Measurements from ENCODE around the gene SPATA1. TPM values are rescaled to one million over a fixed set of nuclear protein-coding genes. Genes with fewer than 3 reads are reported as not detected.
A peak's percentile ranks its signal among the peaks of the same experiment; 100 is the strongest.

Gene SPATA1
- total and polyA plus RNA-seq, 5 donors from 2014 or later: 0.21 to 2.4 TPM; not detected in 3

DNA sequence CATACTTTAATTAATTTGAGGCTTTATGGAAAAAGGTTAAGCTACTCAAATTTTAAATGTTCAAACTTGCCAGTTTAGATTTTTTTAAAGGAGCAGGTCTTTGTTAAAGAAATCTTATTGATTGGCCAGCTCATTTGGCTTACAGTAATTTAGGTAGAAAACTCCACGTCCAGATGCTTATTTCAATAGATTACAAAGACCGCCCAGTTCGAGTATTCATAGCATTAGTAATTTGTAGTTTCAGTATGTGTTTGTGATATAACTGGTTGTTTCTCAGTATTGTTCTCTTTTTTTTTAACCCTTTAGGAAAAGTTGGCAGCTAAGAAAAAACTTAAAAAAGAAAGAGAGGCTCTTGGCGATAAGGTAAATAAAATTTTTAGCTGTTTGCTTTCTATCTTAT is 25.5 kb upstream of the SPATA1 start:
- peaks cover 10% of the 10 kb centered on the region for H3K27me3 ChIP-seq (ENCODE audit: control insufficient read depth, insufficient read depth, low read length)
- H3K27ac ChIP-seq (ENCODE audit: insufficient read depth, low read length, poor library complexity, severe bottlenecking): no peak overlapping the region
- peaks cover 35% of the 10 kb centered on the region for H3K36me3 ChIP-seq (ENCODE audit: control insufficient read depth, insufficient read depth, low read length)
- Mint-ChIP-seq H3K9me3 (peaks cover 4 to 13% (median 6%) of the 10 kb centered on the region in 7 donors), H3K4me1 (peaks cover 33 to 58% (median 45%) of the 10 kb centered on the region in 4 donors), H3K27ac (peak overlapping the region in 1 of 3 donors; percentile 43), H3K27me3 (peaks cover 27% of the 10 kb centered on the region), H3K4me3 (peak overlapping the region; percentile 76 to 100 (median 97)), H3K36me3 (peaks cover 34% of the 10 kb centered on the region)
- peaks cover 0 to 4% of the 10 kb centered on the region in 2 experiments for H3K9me3 ChIP-seq (ENCODE audit: control insufficient read depth in 2 of 2, low read length in 2 of 2)
- DNase-seq: no peak
- peaks cover 27% of the 10 kb centered on the region for H3K4me1 ChIP-seq (ENCODE audit: control insufficient read depth, insufficient read depth, low read length, poor library complexity, severe bottlenecking)
- ATAC-seq (ENCODE audit: low read depth in 2 of 2): no peak
- H3K4me3 ChIP-seq (ENCODE audit: low read depth, low read length): peak overlapping the region; percentile 89

DNA sequence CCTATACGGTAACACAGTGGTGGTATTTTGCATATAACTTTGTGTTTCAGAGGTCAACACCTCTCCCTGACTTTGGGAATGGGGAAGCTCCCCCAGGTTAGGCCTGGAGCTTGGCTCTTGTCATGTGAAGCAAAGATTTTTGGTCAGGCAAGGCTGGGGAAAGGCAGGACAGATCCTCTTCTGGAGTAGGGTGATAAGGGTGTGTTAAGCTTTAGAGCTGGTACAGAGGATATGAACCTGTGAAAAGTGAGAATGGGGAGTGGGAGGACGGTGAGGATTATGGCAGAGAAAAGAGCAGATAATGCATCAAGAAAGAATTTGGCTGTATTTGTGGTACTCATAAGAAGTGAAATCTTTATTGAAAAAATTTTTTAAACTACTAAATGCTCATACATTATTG is 24.9 kb upstream of the SPATA1 start:
- Histone ChIP-seq H3K27ac (ENCODE audit: insufficient read depth, low read length, poor library complexity, severe bottlenecking) (no peak overlapping the region), H3K4me1 (ENCODE audit: control insufficient read depth, insufficient read depth, low read length, poor library complexity, severe bottlenecking) (peaks cover 27% of the 10 kb centered on the region), H3K4me3 (ENCODE audit: low read depth, low read length) (peak overlapping the region; percentile 89), H3K27me3 (ENCODE audit: control insufficient read depth, insufficient read depth, low read length) (peaks cover 9% of the 10 kb centered on the region), H3K36me3 (ENCODE audit: control insufficient read depth, insufficient read depth, low read length) (peaks cover 39% of the 10 kb centered on the region), H3K9me3 (ENCODE audit: control insufficient read depth in 2 of 2, low read length in 2 of 2) (peaks cover 0 to 4% of the 10 kb centered on the region in 2 experiments)
- ATAC-seq (ENCODE audit: low read depth in 2 of 2): no peak
- Mint-ChIP-seq H3K36me3 (peaks cover 39% of the 10 kb centered on the region), H3K27me3 (peaks cover 22% of the 10 kb centered on the region), H3K4me3 (peak overlapping the region; percentile 51 to 97 (median 68)), H3K9me3 (peaks cover 4 to 13% (median 6%) of the 10 kb centered on the region in 7 donors), H3K27ac (peak overlapping the region in 1 of 3 donors; percentile 63), H3K4me1 (peaks cover 39 to 65% (median 51%) of the 10 kb centered on the region in 4 donors)
- no peak for DNase-seq

DNA sequence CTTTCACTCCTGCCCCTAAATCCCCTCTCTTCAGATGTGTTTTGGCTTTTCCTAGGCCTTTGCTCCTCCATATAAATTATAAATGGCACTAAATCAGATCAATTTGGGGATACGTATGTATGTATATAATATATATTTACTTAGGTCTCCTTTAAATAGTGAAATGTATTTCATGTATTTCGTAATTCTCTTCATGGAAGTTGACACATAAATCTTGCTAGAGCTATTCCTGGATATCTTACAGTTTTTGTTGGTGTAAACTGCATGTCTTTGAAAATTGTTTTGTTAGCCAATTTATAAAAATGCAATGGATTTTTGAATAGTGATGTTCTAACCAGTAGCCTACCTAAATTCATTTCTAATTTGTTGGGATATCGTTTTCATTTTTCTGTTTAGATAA is 18.1 kb upstream of the SPATA1 start:
- Histone ChIP-seq H3K4me3 (ENCODE audit: low read depth, low read length) (no peak overlapping the region), H3K27ac (ENCODE audit: insufficient read depth, low read length, poor library complexity, severe bottlenecking) (no peak overlapping the region), H3K4me1 (ENCODE audit: control insufficient read depth, insufficient read depth, low read length, poor library complexity, severe bottlenecking) (no peaks in the 10 kb centered on the region), H3K36me3 (ENCODE audit: control insufficient read depth, insufficient read depth, low read length) (peaks cover 76% of the 10 kb centered on the region), H3K27me3 (ENCODE audit: control insufficient read depth, insufficient read depth, low read length) (no peaks in the 10 kb centered on the region), H3K9me3 (ENCODE audit: control insufficient read depth in 2 of 2, low read length in 2 of 2) (no peaks in the 10 kb centered on the region)
- Mint-ChIP-seq H3K9me3 (peaks cover 0 to 4% (median 0%) of the 10 kb centered on the region in 7 donors), H3K4me3 (no peak overlapping the region), H3K27ac (no peak overlapping the region), H3K4me1 (peaks cover 34 to 52% (median 45%) of the 10 kb centered on the region in 4 donors), H3K36me3 (peaks cover 48% of the 10 kb centered on the region), H3K27me3 (no peaks in the 10 kb centered on the region)
- DNase-seq (no peak), ATAC-seq (ENCODE audit: low read depth in 2 of 2) (no peak)

DNA sequence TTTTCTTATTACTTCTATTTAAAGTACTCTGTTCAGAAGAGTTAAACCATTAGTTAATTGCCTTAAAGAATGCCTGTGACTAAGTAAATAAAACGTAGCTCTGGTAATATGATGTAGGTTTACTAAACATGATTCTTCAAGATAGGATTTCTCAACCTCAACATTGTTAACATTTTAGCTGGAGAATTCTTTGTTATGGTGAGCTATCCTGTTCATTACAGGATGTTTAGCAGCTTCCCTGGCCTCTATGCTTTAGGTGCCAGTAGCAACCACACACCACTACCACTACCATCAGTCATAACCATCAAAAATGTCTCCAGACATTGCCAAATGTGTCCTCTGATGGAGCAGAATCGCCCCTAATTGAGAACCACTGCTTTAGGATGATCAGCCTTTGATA is 16.4 kb upstream of the SPATA1 start:
- peak overlapping the region in 1 of 3 donors; percentile 38 for H3K27ac Mint-ChIP-seq
- H3K36me3 Mint-ChIP-seq: peaks cover 48% of the 10 kb centered on the region

DNA sequence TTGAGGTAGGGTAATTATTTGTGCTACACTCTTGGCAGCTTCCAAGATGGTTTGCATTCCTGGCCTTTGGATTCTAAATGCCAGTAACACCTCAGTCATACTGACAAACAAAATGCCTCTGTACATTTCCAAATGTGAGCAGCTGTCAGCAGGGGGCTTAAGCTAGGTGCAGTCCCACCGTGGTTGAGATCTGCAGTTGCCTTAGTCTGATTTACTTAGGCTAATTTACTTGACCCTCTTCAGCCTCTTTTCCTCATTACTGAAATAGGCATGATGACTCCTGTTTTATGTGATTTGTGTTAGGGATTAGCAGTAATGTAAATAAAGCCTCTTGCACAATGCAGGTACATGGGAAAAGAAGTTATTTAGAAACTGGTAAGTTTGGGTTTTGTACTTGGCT is 13.5 kb upstream of the SPATA1 start:
- no peaks in the 10 kb centered on the region for H3K9me3 Mint-ChIP-seq
- H3K36me3 Mint-ChIP-seq: peaks cover 52% of the 10 kb centered on the region
- no peak overlapping the region for H3K4me3 Mint-ChIP-seq
- ATAC-seq (ENCODE audit: low read depth in 2 of 2) (no peak), DNase-seq (no peak)
- peaks cover 16 to 20% (median 19%) of the 10 kb centered on the region in 4 donors for H3K4me1 Mint-ChIP-seq
- H3K4me3 ChIP-seq (ENCODE audit: low read depth, low read length): no peak overlapping the region
- H3K36me3 ChIP-seq (ENCODE audit: control insufficient read depth, insufficient read depth, low read length): peaks cover 88% of the 10 kb centered on the region
- H3K27ac Mint-ChIP-seq: no peak overlapping the region
- H3K27me3 Mint-ChIP-seq: no peaks in the 10 kb centered on the region
- H3K9me3 ChIP-seq (ENCODE audit: control insufficient read depth in 2 of 2, low read length in 2 of 2): no peaks in the 10 kb centered on the region
- H3K27ac ChIP-seq (ENCODE audit: insufficient read depth, low read length, poor library complexity, severe bottlenecking): no peak overlapping the region
- no peaks in the 10 kb centered on the region for H3K27me3 ChIP-seq (ENCODE audit: control insufficient read depth, insufficient read depth, low read length)
- no peaks in the 10 kb centered on the region for H3K4me1 ChIP-seq (ENCODE audit: control insufficient read depth, insufficient read depth, low read length, poor library complexity, severe bottlenecking)

More for the DNA sequence above, 16.4 kb upstream of the SPATA1 start:
- no peaks in the 10 kb centered on the region for H3K27me3 ChIP-seq (ENCODE audit: control insufficient read depth, insufficient read depth, low read length)
- H3K27ac ChIP-seq (ENCODE audit: insufficient read depth, low read length, poor library complexity, severe bottlenecking): no peak overlapping the region
- Mint-ChIP-seq H3K27me3 (no peaks in the 10 kb centered on the region), H3K4me1 (peaks cover 32 to 45% (median 39%) of the 10 kb centered on the region in 4 donors), H3K4me3 (no peak overlapping the region), H3K9me3 (peaks cover 0 to 4% (median 0%) of the 10 kb centered on the region in 7 donors)
- no peaks in the 10 kb centered on the region for H3K4me1 ChIP-seq (ENCODE audit: control insufficient read depth, insufficient read depth, low read length, poor library complexity, severe bottlenecking)
- H3K36me3 ChIP-seq (ENCODE audit: control insufficient read depth, insufficient read depth, low read length): peaks cover 79% of the 10 kb centered on the region
- H3K9me3 ChIP-seq (ENCODE audit: control insufficient read depth in 2 of 2, low read length in 2 of 2): no peaks in the 10 kb centered on the region
- H3K4me3 ChIP-seq (ENCODE audit: low read depth, low read length): no peak overlapping the region
- ATAC-seq (ENCODE audit: low read depth in 2 of 2): no peak
- DNase-seq: no peak

DNA sequence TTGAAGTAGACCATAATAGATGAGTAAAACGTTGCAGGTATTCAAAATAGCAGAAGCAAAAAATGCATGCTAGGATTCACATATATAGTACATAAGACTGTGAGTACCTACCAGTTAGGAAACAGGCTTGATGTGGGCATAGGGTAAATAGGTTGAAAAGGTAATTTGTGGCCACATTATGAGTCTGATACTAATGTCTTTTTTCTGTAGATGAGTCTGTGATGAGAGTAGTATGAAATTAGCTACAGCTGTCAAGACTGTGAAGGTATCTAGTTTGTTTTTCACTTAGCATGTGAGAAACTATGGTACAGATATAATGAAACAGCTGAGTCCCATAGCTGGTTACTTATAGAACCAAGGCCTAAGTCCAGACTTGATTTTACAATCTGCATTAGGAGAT is 12.4 kb upstream of the SPATA1 start:
- H3K36me3 ChIP-seq (ENCODE audit: control insufficient read depth, insufficient read depth, low read length): peaks cover 91% of the 10 kb centered on the region
- H3K27ac Mint-ChIP-seq: peak overlapping the region in 2 of 3 donors; percentile 4 to 73
- no peak overlapping the region for H3K27ac ChIP-seq (ENCODE audit: insufficient read depth, low read length, poor library complexity, severe bottlenecking)
- DNase-seq (no peak), ATAC-seq (ENCODE audit: low read depth in 2 of 2) (no peak)
- H3K4me1 ChIP-seq (ENCODE audit: control insufficient read depth, insufficient read depth, low read length, poor library complexity, severe bottlenecking): no peaks in the 10 kb centered on the region
- no peaks in the 10 kb centered on the region for H3K27me3 Mint-ChIP-seq
- no peaks in the 10 kb centered on the region for H3K9me3 Mint-ChIP-seq
- H3K9me3 ChIP-seq (ENCODE audit: control insufficient read depth in 2 of 2, low read length in 2 of 2): no peaks in the 10 kb centered on the region
- no peak overlapping the region for H3K4me3 Mint-ChIP-seq
- H3K4me1 Mint-ChIP-seq: peaks cover 11 to 21% (median 18%) of the 10 kb centered on the region in 4 donors
- peaks cover 53% of the 10 kb centered on the region for H3K36me3 Mint-ChIP-seq
- H3K4me3 ChIP-seq (ENCODE audit: low read depth, low read length): no peak overlapping the region
- H3K27me3 ChIP-seq (ENCODE audit: control insufficient read depth, insufficient read depth, low read length): no peaks in the 10 kb centered on the region

DNA sequence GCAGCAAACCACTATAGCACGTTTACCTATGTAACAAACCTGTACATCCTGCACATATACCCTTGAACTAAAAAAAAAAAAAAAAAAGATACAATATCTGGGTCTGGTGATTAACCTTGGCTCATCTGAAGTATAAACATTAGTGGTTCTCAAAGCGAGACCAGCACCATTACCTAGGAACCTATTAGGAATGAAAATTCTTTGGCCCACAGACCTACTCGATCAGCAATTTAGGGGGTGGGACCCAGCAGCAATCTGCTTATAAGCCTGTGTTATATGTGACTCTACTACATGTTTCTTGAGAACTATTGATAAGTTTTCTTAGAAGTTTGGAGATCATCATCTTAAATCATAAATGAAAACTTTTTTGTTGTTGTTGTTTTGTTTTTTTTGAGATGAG is 9.7 kb upstream of the SPATA1 start:
- H3K36me3 Mint-ChIP-seq: peaks cover 40% of the 10 kb centered on the region
- H3K27ac Mint-ChIP-seq: no peak overlapping the region
- no peaks in the 10 kb centered on the region for H3K9me3 ChIP-seq (ENCODE audit: control insufficient read depth in 2 of 2, low read length in 2 of 2)
- H3K4me3 Mint-ChIP-seq: no peak overlapping the region
- no peaks in the 10 kb centered on the region for H3K27me3 Mint-ChIP-seq
- no peaks in the 10 kb centered on the region for H3K27me3 ChIP-seq (ENCODE audit: control insufficient read depth, insufficient read depth, low read length)
- H3K27ac ChIP-seq (ENCODE audit: insufficient read depth, low read length, poor library complexity, severe bottlenecking): no peak overlapping the region
- ATAC-seq (ENCODE audit: low read depth in 2 of 2) (no peak), DNase-seq (no peak)
- no peak overlapping the region for H3K4me3 ChIP-seq (ENCODE audit: low read depth, low read length)
- no peaks in the 10 kb centered on the region for H3K4me1 ChIP-seq (ENCODE audit: control insufficient read depth, insufficient read depth, low read length, poor library complexity, severe bottlenecking)
- peaks cover 18 to 32% (median 26%) of the 10 kb centered on the region in 4 donors for H3K4me1 Mint-ChIP-seq
- no peaks in the 10 kb centered on the region for H3K9me3 Mint-ChIP-seq
- peaks cover 77% of the 10 kb centered on the region for H3K36me3 ChIP-seq (ENCODE audit: control insufficient read depth, insufficient read depth, low read length)

DNA sequence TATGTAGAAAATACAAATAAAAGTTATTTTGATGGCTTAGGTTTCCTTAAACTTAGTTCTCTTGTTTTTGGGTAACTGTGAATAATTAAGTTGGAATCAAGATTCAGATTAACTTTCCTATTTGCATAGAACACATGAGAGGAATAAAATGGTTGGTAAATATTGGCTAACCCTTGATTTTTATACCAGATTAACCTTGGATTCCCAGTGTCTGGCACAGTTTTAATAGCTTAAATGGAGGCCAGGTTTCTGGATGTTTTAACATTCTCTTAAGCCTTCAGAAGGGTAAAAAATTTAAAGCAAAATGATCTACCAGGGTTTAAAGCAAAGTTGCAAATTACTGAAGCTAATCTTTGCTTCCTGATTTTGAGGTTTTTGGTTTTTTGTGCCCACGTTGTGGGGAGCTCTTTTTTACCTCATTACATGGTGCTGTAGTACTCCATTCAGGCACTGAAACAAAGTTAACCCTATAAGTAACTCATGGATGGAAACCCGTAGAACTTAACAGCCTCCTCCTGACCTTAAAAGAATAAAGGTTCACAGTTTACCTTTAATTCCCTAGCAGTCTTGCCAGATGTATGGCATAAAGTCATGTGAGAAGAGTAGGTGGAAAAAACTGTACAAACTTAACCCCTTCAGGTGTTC is 8.4 kb upstream of the SPATA1 start:
- no peak overlapping the region for H3K4me3 Mint-ChIP-seq
- peaks cover 35% of the 10 kb centered on the region for H3K36me3 Mint-ChIP-seq
- H3K9me3 Mint-ChIP-seq: no peaks in the 10 kb centered on the region
- no peaks in the 10 kb centered on the region for H3K9me3 ChIP-seq (ENCODE audit: control insufficient read depth in 2 of 2, low read length in 2 of 2)
- H3K27ac Mint-ChIP-seq: peak overlapping the region in 1 of 3 donors; percentile 26
- H3K4me1 ChIP-seq (ENCODE audit: control insufficient read depth, insufficient read depth, low read length, poor library complexity, severe bottlenecking): peaks cover 4% of the 10 kb centered on the region
- DNase-seq (no peak), ATAC-seq (ENCODE audit: low read depth in 2 of 2) (no peak)
- no peaks in the 10 kb centered on the region for H3K27me3 Mint-ChIP-seq
- H3K36me3 ChIP-seq (ENCODE audit: control insufficient read depth, insufficient read depth, low read length): peaks cover 65% of the 10 kb centered on the region
- H3K4me1 Mint-ChIP-seq: peaks cover 21 to 45% (median 35%) of the 10 kb centered on the region in 4 donors
- H3K27ac ChIP-seq (ENCODE audit: insufficient read depth, low read length, poor library complexity, severe bottlenecking): no peak overlapping the region
- no peak overlapping the region for H3K4me3 ChIP-seq (ENCODE audit: low read depth, low read length)
- H3K27me3 ChIP-seq (ENCODE audit: control insufficient read depth, insufficient read depth, low read length): no peaks in the 10 kb centered on the region

All from CD4-positive, CD25-positive, alpha-beta regulatory T cell (primary cell).